ENCODE data around the gene NECAB2.

The NECAB2 gene

DNA sequence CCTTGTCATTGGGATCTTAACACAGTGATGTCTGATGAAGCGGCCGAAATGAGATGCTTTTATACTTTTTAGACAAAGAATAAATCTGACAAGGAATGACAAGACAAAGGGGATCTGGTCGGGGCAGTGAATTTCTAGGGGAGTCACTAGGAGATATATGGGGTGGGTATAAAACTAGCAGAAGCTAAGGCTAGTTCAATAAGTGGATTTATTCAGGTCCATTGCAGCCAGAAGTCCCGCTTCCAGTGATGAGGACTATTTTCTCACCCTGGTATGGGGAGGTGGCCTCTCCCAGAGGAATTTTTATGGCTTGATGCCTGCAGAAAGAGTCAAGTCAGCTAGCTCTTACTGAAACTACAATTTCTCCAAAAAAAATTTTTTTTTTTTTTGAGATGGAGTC, 50.7 kb downstream of the NECAB2 start:
- no peak for DNase-seq (ENCODE audit: low read depth in 4 of 4, low spot score in 1 of 4)

- DNase-seq (ENCODE audit: low read depth in 4 of 4, low spot score in 1 of 4) = no peak
Observed at GRCh38 chr16:84020353-84020752, 52.3 kb downstream of the NECAB2 start.

GRCh38 chr16:84021488-84021887, 53.4 kb downstream of the NECAB2 start:
- no peak for DNase-seq (ENCODE audit: low read depth in 4 of 4, low spot score in 1 of 4)

DNA sequence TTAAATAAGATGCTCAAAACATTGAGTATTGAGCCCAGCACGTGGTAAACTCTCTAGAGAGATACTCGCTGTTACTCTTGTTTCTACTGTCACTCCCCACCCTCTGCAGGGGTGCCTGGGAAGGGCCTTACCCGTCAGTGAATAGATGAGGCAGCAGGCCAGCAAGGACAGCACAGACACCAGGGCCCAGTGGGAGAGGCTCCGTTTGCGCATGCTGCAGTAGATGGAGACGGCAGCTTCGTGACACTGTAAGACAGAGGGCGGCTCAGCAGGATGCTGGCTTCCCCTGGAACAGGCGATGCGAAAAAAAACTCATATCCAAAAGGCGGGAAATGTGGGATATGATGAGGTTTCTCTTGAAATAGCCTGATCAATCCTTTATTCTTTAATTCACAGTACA, 54.6 kb downstream of the NECAB2 start:
- DNase-seq (ENCODE audit: low read depth in 4 of 4, low spot score in 1 of 4) = no peak

- no peak for DNase-seq (ENCODE audit: low read depth in 4 of 4, low spot score in 1 of 4)
Observed at GRCh38 chr16:84024854-84025253, 56.8 kb downstream of the NECAB2 start.

DNA sequence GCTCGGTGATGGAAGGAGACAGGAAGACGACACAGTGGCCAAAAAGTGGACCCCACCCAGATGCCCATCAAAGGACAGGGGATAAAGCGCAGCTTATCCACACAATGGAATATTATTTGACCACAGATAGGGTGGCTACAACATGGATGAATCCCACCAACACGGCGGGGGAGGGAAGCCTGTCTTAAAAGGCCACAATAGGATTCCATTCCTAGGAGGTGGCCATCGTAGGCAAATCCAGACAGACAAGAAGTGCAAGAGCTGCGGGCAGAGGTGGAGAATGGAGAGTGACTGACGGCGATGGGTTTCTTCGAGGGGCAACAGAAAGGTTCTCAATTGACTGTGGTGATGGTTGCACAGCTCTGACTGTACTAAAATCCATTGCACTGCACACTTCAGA, 58.6 kb downstream of the NECAB2 start:
- DNase-seq (ENCODE audit: low read depth in 4 of 4, low spot score in 1 of 4) = no peak

- DNase-seq (ENCODE audit: low read depth in 4 of 4, low spot score in 1 of 4) = no peak
Observed at GRCh38 chr16:84027625-84028024, 59.6 kb downstream of the NECAB2 start.

- DNase-seq (ENCODE audit: low read depth in 4 of 4, low spot score in 1 of 4) = no peak
Observed at GRCh38 chr16:84029297-84030047, 61.4 kb downstream of the NECAB2 start.

DNA sequence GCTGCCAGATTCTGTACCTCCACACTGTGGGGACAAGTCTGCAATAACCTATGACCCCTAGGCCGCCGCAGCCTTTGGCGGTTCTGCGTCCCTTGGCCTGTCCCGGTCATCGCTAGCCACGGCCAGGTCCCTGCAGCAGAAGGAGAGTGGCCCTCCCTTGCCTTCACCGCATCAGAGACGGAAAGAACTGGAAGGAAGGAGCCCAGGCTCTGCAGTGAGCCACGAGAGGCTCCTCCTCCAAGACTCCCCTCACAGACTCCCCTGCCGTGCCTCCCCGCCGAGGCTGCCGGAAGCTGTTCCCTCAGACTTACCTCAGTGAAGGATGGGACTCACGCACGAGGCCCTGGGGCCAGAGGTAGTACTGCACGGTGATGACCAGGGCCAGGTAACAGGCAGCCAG, 63.5 kb downstream of the NECAB2 start:
- no peak for DNase-seq (ENCODE audit: low read depth in 4 of 4, low spot score in 1 of 4)

DNA sequence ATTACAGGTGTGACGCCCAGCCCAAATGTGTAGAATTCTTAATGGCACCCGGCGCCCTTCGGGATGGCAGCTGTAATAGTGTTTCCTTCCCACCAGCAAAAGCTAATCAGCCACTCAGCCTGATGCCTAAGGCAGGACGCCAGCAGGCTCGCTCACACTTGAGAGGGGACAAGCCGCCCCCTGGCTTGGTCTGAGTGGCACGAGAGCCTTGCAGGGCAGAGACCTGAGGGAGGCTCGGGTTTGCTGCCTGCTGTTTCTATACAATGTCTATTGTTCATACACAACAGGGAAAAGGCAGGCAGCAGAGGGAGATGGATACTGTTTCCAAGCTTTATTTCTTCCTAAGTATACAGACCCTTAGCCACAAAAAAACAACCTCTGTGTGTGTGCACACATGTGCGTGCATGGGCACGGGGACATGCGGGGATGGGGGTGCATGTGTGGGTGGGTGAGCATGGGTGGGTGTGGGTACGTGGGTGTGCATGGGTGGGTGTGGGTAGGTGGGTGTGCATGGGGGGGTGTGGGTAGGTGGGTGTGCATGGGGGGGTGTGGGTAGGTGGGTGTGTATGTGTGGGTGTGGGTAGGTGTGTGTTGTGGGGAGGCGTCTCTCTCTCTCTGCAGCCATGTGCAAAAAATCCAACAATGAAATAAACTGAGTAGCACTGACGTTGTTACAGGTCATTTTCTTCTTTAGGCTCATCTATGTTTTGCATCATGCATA, 64.6 kb downstream of the NECAB2 start:
- no peak for DNase-seq (ENCODE audit: low read depth in 4 of 4, low spot score in 1 of 4)

DNA sequence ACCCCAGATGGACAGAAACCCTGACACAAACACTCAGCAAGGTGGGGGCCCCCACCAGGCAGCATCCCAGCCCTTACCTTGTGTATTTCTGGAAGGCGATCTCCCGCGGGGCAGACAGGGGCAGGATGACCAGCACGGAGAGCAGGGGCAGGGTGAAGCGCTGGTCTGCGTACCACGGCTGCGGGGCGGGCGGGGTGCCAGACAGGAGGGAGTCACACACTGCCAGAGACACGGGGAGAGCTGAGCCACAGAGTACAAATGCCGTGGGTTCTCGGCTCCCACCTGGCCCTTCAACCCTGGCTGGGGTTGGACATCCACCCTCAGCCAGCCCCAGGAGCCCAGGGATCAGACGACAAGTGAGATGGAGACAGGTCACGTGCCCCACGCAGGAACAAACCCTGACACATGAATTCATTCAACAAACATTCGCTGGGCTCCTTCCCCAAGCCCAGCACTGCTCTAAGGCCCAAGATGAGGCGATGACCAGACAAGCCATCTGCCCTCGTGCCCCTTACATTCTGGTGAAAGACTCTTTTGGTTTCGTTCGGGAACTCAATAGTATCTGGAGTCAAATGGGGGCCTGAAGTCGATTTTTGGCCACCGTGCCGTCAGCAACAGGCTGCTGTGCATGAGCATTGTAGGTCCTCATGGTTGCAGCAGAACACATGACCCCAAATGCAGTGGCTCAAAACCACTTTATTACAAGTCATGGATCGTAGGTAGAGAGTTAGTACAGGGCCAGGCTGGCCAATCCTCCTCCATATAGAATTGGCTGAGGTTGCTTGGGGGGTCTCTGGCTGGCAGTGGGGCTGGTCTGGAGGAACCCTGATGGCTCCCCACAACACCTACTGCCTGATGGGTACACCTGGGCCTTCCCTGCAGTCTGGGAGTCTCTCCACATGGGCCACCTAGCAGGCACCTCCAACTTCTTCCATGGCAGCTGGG, 65.5 kb downstream of the NECAB2 start:
- no peak for DNase-seq (ENCODE audit: low read depth in 4 of 4, low spot score in 1 of 4)

DNA sequence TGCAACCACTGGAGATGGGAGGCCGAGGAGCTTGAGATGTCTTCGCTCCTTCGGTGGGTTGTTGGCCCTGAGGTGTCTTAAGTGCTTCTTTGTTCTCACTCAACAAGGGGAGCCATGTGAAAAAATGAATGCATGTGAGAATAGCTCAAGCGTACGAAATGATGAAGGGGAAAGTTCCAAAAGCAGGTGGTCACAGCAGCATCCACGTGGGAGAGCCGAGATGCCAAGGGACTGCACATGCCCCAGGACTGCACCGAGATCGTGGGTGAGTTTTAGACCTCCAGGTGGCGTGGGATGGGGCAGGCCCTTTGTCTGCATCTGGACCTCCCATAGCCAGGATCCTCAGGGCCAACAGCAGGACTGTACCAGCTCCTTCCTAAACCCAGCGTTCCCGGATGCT, 66.5 kb downstream of the NECAB2 start:
- DNase-seq (ENCODE audit: low read depth in 4 of 4, low spot score in 1 of 4) = no peak

GRCh38 chr16:84036131-84036530, 68.1 kb downstream of the NECAB2 start:
- DNase-seq (ENCODE audit: low read depth in 4 of 4, low spot score in 1 of 4) = no peak

DNA sequence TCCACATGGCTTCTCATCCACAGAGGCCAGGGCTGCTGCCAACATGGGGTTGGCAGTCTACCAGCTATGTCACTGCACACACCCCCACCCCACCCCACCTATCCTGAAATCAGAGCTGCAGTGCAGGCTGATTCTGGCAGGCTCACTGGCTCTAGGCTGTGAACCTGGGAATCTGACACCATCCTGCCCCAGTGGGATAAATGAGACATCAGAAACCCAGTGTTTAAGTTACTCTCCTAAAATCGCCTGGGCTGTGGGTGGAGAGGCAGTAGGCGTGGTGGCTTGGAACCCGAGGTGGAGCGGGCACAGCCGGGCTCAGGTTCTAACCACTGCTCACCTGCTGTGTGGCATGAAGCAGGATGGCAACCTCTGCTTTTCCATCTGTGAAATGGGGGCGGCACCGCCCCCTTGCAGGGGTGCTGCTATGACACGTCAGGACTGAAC, 69.0 kb downstream of the NECAB2 start:
- no peak for DNase-seq (ENCODE audit: low read depth in 4 of 4, low spot score in 1 of 4)

- no peak for DNase-seq (ENCODE audit: low read depth in 4 of 4, low spot score in 1 of 4)
Observed at GRCh38 chr16:84038469-84038868, 70.4 kb downstream of the NECAB2 start.

GRCh38 chr16:84039696-84040095, 71.7 kb downstream of the NECAB2 start:
- DNase-seq (ENCODE audit: low read depth in 4 of 4, low spot score in 1 of 4) = no peak

DNA sequence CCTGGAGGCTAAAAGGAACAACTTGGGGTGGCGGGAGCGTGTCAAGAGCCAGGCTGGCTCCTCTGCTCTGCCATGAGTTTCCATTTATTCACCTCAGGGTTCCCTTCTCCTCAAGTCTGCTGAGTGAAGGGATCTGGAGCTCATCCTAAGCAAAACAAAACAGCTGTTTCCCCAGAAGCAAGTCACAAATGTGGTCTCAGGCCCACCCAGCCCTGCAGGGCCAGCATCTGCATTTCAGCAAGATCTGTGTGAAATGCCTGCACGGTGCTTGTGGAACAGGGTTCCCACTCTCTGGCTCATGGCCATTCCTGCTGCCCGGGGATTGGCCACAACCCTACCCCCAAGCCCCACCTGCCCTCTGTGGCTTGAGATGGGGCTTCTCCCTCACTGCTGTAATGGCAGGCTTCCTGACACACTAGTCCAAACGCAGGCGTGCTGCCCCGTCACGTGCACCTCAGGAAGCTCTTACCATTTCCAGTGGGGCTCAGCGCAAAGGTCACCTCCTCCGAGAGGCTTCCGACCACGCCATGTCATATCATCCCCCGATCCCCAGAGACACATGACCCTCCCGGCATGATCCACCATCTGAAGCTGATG, 72.3 kb downstream of the NECAB2 start:
- DNase-seq (ENCODE audit: low read depth in 4 of 4, low spot score in 1 of 4) = no peak

DNA sequence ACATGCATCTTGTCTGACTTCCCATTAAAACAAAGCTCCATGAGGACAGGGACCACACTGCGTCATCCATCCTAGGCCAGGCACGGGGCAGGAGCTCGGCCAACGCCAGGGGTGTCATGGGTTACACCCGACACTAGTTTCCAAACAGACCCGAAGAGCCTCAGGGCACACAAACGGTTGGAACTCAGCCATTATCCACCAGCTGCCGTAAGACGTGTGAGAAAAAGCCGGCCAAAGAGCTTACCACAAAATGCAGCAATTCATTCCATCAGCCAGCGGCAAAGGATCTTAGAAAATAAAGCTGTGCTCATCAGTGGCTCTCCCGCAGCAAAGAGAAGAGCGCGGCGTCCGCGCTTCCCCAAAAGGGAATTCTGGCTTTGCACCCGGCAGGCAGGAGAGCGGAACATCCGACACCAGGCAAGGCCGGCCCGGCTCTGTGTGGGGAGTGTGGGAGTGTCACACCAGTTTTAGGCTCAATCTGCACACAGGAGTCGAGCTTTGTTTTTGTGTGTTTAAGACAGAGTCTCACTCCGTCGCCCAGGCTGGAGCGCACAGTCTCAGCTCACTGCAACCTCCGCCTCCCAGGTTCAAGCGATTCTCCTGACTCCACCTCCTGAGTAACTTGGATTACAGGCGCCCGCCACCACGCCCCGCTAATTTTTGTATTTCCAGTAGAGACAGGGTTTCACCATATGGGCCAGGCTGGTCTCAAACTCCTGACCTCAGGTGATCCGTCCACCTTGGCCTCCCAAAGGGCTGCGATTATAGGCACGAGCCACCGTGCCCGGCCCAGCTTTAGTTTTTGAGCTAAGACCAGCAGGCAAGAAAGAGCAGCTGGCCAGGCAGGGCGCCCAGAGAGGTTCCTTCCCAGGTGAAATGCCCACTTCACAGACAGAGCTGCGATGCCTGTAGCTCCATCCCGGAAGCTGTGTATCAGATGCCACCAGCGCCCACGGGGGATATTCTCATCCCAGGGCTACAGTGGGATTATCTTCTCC, 73.1 kb downstream of the NECAB2 start:
- DNase-seq (ENCODE audit: low read depth in 4 of 4, low spot score in 1 of 4) = no peak

- DNase-seq (ENCODE audit: low read depth in 4 of 4, low spot score in 1 of 4) = no peak
Observed at GRCh38 chr16:84041881-84042280, 73.8 kb downstream of the NECAB2 start.

- no peak for DNase-seq (ENCODE audit: low read depth in 4 of 4, low spot score in 1 of 4)
Observed at GRCh38 chr16:84042308-84042878, 74.3 kb downstream of the NECAB2 start, which contains the start of gene SLC38A8. Gene SLC38A8, minus strand, starts transcription at chr16:84042795. Its CDS starts 638 bp downstream, at chr16:84042157.

All from stimulated activated CD4-positive, alpha-beta T cell treated with anti-CD3 and anti-CD28 coated beads, Interleukin-1b, Interleukin-23, amount 100 ng/mL, for 24 hours (primary cell).